GM12872 (cell line): ENCODE data around the gene ITPKC.

Experiments
- TF ChIP-seq, protein P1 (sequence below): IDR thresholded peaks from 3 replicates; pipeline ENCODE4 v1.5.1; 2011; ENCODE audit warnings: low read depth, mild to moderate bottlenecking, low read length, moderate library complexity; ENCODE audit not compliant: insufficient read depth

ITPKC gene

DNA sequence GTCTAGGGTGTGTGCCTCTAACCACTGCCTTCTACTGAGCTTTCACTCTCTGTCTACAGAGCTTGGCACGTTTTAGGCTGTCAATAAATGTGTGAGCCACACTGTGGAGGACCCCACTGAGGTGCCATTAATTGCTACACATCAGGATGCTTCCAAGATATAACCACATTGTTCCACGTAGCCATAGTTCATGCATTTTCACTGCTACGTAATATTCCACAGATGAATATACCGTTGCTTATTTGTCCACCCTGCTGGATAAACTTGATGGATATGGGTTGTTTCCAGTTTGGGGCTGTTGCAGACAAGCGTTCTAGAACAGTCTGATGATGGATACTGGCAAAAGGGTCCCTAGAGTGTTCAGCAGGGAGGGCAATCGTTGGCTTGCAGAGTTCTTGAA, 15.2 kb upstream of the ITPKC start:
- TF ChIP-seq, protein P1, sequence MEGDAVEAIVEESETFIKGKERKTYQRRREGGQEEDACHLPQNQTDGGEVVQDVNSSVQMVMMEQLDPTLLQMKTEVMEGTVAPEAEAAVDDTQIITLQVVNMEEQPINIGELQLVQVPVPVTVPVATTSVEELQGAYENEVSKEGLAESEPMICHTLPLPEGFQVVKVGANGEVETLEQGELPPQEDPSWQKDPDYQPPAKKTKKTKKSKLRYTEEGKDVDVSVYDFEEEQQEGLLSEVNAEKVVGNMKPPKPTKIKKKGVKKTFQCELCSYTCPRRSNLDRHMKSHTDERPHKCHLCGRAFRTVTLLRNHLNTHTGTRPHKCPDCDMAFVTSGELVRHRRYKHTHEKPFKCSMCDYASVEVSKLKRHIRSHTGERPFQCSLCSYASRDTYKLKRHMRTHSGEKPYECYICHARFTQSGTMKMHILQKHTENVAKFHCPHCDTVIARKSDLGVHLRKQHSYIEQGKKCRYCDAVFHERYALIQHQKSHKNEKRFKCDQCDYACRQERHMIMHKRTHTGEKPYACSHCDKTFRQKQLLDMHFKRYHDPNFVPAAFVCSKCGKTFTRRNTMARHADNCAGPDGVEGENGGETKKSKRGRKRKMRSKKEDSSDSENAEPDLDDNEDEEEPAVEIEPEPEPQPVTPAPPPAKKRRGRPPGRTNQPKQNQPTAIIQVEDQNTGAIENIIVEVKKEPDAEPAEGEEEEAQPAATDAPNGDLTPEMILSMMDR: no peak

DNA sequence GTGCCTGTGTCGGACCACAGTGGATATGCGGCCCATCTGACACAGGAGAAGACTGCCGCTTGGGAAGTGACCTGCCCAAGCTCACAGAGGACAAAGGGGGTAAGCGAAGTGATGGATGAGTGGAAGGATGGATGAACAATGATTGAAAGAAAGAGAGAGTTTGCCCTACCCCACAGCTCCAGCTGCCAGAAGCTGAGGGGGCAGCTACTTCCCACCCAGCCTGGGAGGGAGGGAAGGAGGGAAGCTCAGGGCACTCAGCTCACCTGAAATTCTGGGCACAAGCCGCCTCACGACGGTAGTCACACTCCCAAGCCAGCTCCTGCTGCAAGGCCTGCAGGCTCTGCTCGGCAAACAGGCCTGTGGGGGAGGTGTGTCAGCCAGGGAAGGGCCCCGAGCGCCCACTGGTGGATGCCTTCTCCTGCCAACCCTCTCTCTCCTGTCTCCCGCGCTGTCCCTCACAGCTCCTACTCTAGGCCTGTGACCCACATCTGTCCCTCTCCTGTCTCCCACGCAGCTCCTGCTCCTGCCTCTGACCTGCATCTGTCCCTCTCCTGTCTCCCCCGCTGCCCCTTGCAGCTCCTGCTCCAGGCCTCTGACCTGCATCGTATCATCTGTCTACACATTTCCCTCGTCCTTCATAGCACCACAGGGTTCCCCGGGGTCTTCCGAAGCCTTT, 14.4 kb upstream of the ITPKC start:
- TF ChIP-seq, protein P1: no peak

DNA sequence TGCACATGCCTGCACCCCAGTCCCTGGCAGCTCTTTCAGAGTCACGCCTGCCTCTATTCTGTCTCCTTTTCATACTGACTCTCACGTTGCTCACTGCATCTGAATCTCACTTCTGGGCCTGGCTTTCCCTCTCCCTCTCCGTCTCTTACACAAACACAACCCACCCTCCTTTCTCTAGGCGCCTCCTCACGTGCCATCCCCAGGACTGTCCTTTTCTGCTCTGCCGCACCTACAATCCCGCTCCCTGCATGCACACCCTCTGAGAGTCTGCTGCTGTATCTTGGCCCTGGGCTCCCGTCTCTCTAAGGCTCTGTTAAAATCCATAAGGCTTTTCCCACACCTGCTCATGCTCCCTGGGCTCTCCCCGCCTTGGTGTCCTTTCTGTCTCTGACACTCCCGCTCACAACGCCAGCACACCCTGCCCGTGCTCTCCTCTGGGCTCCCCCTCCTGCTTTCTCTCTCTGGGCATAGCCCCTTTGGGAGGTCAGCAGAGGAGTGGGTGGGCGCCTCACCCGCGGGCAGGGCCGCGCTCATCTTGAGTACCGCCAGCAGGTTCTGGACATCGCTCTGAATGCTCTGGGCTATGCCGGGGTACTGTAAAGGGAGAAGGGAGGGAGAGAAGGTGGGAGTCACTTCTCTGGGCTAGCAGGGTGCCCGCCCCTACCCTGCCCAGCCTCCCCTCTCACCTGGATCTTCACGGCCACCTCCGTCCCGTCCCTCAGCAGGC, 13.7 kb upstream of the ITPKC start:
- TF ChIP-seq, protein P1: no peak

DNA sequence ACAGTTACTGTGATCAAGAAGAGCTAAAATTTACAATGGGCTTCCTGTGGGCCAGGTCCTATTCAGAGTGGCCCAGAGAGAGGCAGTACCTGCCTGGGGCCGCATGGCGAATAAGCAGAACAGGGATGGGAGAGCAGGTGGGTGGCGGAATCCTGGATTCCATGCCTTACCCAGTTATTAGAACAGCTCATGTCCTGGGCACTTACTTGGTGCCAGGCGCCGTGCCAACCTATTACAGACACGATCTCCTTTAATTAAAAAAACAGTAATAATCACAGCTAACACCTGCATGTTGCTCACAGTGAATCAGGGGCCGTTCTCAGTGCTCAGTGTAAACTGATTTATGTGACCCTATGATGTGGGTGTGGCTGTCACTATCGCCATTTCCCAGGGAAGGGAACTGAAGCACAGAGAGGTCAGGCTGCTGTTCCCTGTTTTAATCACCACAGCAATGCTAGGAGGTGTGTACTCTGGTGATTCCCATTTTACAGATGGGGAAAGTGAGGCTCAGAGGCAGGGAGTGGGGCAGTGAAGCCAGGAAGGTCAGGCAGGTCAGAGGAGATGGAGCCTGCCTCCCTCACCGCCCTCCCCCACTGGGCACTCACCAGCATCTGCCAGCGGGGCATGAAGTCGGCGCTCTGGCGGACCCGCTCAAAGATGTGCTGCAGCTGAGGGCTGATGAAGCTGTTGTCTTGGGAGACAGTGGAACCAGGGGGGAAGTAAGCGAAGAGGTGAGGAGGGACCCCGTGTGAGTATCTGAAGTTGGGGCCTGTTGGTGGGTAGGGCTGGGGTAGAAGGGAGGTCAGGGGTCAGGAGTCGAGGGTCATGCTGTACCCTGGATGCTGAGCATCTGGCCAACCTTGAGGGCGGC, 12.2 kb upstream of the ITPKC start:
- TF ChIP-seq, protein P1: no peak

DNA sequence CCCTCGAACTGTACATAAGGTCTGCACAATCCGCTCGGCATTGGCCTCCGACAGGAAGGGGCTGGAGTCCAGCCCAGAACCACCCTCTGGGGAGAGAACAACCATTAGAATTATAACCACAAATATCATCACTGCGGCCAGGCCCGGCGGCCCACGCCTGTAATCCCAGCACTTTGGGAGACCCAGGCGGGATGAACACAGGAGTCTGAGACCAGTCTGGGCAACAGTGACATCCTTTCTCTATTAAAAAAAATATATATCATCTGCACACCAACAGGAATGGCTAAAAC, 11.6 kb upstream of the ITPKC start:
- TF ChIP-seq, protein P1: no peak

GRCh38 chr19:40705950-40706619, 10.8 kb upstream of the ITPKC start:
- TF ChIP-seq, protein P1: no peak

DNA sequence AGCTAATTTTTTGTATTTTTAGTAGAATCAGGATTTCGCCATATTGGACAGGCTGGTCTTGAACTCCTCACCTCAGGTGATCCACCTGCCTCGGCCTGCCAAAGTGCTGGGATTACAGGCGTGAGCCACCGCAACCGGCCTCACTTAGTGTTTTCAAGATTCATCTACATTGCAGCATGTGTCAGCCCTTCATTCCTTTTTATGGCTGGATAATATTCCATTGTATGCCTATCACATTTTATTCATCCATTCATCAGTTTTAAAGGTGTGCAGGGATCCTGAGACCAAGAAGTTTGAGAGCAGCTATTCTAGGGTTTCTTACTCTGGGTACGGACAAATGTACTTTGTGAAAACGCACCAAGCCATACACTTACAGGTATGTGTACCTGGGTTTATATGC, 9.3 kb upstream of the ITPKC start:
- TF ChIP-seq, protein P1: no peak
